Measurements from ENCODE around the gene TADA3. TPM values are rescaled to one million over a fixed set of nuclear protein-coding genes. Genes with fewer than 3 reads are reported as not detected.

Gene TADA3
- total and polyA plus RNA-seq, 9 of the 15 experiments (the other 6 are each of a cell fraction or from before 2014, with no cell fraction given), result 4.1 to 110 (median 74.8) TPM

DNA sequence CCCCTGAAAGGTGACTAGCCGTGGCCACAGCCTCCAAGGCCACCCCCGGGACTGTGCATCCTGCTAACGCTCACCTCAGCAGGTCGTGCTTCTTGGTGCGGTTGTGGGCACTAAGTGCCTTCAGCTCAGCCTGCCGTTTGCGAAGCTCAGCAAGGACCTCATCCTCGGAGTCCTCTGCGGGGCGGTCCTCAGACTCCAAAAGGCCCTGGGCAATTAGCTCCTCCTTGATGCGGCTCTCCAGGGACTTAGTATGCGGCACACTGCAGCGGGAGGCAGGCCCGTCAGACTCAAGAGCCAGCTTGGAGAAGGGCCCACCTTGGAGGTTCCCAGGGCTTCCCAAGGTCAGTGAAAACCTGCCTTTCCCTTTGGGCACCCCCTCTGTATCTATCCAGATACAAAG is 8.3 kb downstream of the TADA3 start:
- Histone ChIP-seq H4K20me1 (replicated peaks; ENCODE audit: control insufficient read depth, insufficient read depth, low read length) (no peaks in the 10 kb centered on the region), H3K79me2 (ENCODE audit: control insufficient read depth, insufficient read depth, low read length) (no peaks in the 10 kb centered on the region), H3K27ac (ENCODE audit: extremely low read depth, low read depth, low read length) (no peak overlapping the region), H3K36me3 (ENCODE audit: control insufficient read depth, insufficient read depth, low read length) (peaks cover 65% of the 10 kb centered on the region), H3K27me3 (ENCODE audit: control insufficient read depth in 2 of 2, insufficient read depth in 2 of 2, low read length in 2 of 2) (no peaks in the 10 kb centered on the region), H3K9me3 (replicated peaks; ENCODE audit: control insufficient read depth, insufficient read depth, low read depth, low read length) (no peaks in the 10 kb centered on the region), H3K4me1 (replicated peaks in 1 of 2; ENCODE audit: control insufficient read depth in 2 of 2, insufficient read depth in 2 of 2, low read length in 2 of 2) (peaks cover 40 to 45% of the 10 kb centered on the region in 2 experiments), H3K4me2 (ENCODE audit: insufficient read depth, low read length) (no peak overlapping the region), H3K9ac (ENCODE audit: insufficient read depth in 1 of 2, low read depth in 2 of 2, low read length in 2 of 2) (peak overlapping the region in 1 of 2 experiments; percentile 73; a peak in 2 of 4 replicates), H2AFZ (ENCODE audit: low read depth, low read length) (no peak overlapping the region), H3K4me3 (no peak overlapping the region), H3K9me1 (ENCODE audit: control insufficient read depth, insufficient read depth, low read length) (no peaks in the 10 kb centered on the region)
- intact Hi-C loops (cut with micrococcal nuclease), result loop anchor here (5.0 kb wide), 1 partner anchor 148 kb away; the partner anchor contains the start of gene CRELD1
- CTCF ChIA-PET (ENCODE audit: low intra/inter-chr PET ratio), result no interaction called here
- peak; percentile 52 for TF ChIP-seq POLR2G (IDR thresholded peaks at IDR 0.05; ENCODE audit: low read depth, low read length)
- TF ChIP-seq RBFOX2 (IDR thresholded peaks at IDR 0.05; ENCODE audit: low read depth, low read length), result peak; percentile 41; the same call in 1 of the 2 replicates
- no peak for TF ChIP-seq ZNF696 (CRISPR knock-in tag; conservative IDR thresholded peaks at IDR 0.05)
- ATAC-seq (no peak), DNase-seq (ENCODE audit: extremely low read depth in 1 of 4, low spot score in 3 of 4) (no peak), FAIRE-seq (no peak)
- in situ Hi-C loops (cut with MboI), result no loop called here
- no TSS peak for BruUV-seq (replicated peaks)
- 92% methylated on average over 14 of the region's 14 CpGs for WGBS (ENCODE audit: insufficient coverage, low coverage, missing lambda C conversion rate)
- POLR2A ChIA-PET, result interaction anchor here (3.1 kb wide), 1 partner anchor 10 kb away, joined by 21 read pairs; the partner anchor contains the start of gene ARPC4

DNA sequence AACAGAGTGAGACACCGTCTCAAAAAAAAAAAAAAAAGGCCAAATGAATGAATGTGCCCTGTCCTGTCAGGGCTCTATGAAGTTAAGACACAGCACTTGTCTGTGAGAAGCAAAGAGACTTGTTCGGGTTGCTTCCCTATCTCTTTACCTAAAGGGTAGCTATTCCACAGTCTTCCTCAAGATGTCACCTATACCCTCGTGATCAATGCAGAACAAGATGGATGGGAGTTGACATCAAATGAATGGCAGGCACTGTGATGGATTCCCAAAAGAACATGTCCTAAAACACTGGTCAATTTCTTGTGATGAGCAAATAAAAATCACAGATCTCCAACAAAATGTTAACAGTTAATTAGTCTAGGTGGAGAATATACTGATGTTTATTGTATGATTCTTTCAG is 9.5 kb downstream of the TADA3 start:
- ATAC-seq (peak; percentile 21), FAIRE-seq (no peak), DNase-seq (ENCODE audit: extremely low read depth in 1 of 4, low spot score in 3 of 4) (peak in 1 of 4 experiments; percentile 51)
- POLR2A ChIA-PET, result interaction anchor here (1.1 to 3.1 kb wide), 2 partner anchors 11 to 33 kb away, joined by 4 to 21 read pairs; partner anchors contain the start of genes ARPC4 and OGG1
- H3K79me2 ChIP-seq (ENCODE audit: control insufficient read depth, insufficient read depth, low read length), result no peaks in the 10 kb centered on the region
- BruUV-seq (replicated peaks), result no TSS peak
- no peaks in the 10 kb centered on the region for H3K9me3 ChIP-seq (replicated peaks; ENCODE audit: control insufficient read depth, insufficient read depth, low read depth, low read length)
- peaks cover 62% of the 10 kb centered on the region for H3K36me3 ChIP-seq (ENCODE audit: control insufficient read depth, insufficient read depth, low read length)
- WGBS (ENCODE audit: insufficient coverage, low coverage, missing lambda C conversion rate), result 32% methylated on average over 3 of the region's 3 CpGs
- H3K9ac ChIP-seq (ENCODE audit: insufficient read depth in 1 of 2, low read depth in 2 of 2, low read length in 2 of 2), result no peak overlapping the region
- H3K27ac ChIP-seq (ENCODE audit: extremely low read depth, low read depth, low read length), result no peak overlapping the region
- intact Hi-C loops (cut with micrococcal nuclease), result loop anchor here (5.0 kb wide), 1 partner anchor 150 kb away; the partner anchor contains the start of gene CRELD1
- in situ Hi-C loops (cut with MboI), result no loop called here
- peaks cover 38 to 40% of the 10 kb centered on the region in 2 experiments for H3K4me1 ChIP-seq (replicated peaks in 1 of 2; ENCODE audit: control insufficient read depth in 2 of 2, insufficient read depth in 2 of 2, low read length in 2 of 2)
- H3K27me3 ChIP-seq (ENCODE audit: control insufficient read depth in 2 of 2, insufficient read depth in 2 of 2, low read length in 2 of 2), result no peaks in the 10 kb centered on the region
- H2AFZ ChIP-seq (ENCODE audit: low read depth, low read length), result no peak overlapping the region
- CTCF ChIA-PET (ENCODE audit: low intra/inter-chr PET ratio), result interaction anchor here (0.6 kb wide), 1 partner anchor 1101 kb away, joined by 4 read pairs; no protein-coding TSS in a partner anchor
- no peaks in the 10 kb centered on the region for H4K20me1 ChIP-seq (replicated peaks; ENCODE audit: control insufficient read depth, insufficient read depth, low read length)
- no peaks in the 10 kb centered on the region for H3K9me1 ChIP-seq (ENCODE audit: control insufficient read depth, insufficient read depth, low read length)
- H3K4me2 ChIP-seq (ENCODE audit: insufficient read depth, low read length), result no peak overlapping the region
- H3K4me3 ChIP-seq, result no peak overlapping the region
- no peak for TF ChIP-seq WHSC1 (IDR thresholded peaks at IDR 0.05; ENCODE audit: low read length)
- peak in 1 of 3 experiments; percentile 26 for TF ChIP-seq YY1 (IDR thresholded peaks at IDR 0.05; ENCODE audit: borderline replicate concordance in 1 of 3, control insufficient read depth in 1 of 3, extremely low read depth in 1 of 3, insufficient read depth in 3 of 3, insufficient read length in 1 of 3, insufficient replicate concordance in 2 of 3, low read depth in 1 of 3, low read length in 2 of 3)
- TF ChIP-seq, protein P1, sequence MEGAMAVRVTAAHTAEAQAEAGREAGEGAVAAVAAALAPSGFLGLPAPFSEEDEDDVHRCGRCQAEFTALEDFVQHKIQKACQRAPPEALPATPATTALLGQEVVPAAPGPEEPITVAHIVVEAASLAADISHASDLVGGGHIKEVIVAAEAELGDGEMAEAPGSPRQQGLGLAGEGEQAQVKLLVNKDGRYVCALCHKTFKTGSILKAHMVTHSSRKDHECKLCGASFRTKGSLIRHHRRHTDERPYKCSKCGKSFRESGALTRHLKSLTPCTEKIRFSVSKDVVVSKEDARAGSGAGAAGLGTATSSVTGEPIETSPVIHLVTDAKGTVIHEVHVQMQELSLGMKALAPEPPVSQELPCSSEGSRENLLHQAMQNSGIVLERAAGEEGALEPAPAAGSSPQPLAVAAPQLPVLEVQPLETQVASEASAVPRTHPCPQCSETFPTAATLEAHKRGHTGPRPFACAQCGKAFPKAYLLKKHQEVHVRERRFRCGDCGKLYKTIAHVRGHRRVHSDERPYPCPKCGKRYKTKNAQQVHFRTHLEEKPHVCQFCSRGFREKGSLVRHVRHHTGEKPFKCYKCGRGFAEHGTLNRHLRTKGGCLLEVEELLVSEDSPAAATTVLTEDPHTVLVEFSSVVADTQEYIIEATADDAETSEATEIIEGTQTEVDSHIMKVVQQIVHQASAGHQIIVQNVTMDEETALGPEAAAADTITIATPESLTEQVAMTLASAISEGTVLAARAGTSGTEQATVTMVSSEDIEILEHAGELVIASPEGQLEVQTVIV (CRISPR knock-in tag; IDR thresholded peaks at IDR 0.05; ENCODE audit: borderline replicate concordance), result 0 out of 2 replicates have a peak, but pooled peaks have one; percentile 17
- peak; percentile 42 to 59 for TF ChIP-seq RAD21 (CRISPR knock-in tag; conservative IDR thresholded peaks at IDR 0.05 in 1 of 2, IDR thresholded peaks at IDR 0.05 in 1 of 2)
- no peak for TF ChIP-seq PPARD (CRISPR knock-in tag; IDR thresholded peaks at IDR 0.05)
- peak; percentile 75 for TF ChIP-seq MEIS2 (IDR thresholded peaks at IDR 0.05; ENCODE audit: partially characterized antibody)
- TF ChIP-seq MEF2A (IDR thresholded peaks at IDR 0.05; ENCODE audit: control insufficient read depth, low read depth, low read length), result no peak
- no peak for TF ChIP-seq DNMT1 (IDR thresholded peaks at IDR 0.05)
- TF ChIP-seq SRSF1 (IDR thresholded peaks at IDR 0.05; ENCODE audit: low read depth, low read length), result no peak

Measured in K562 (cell line).